ENCODE results near the gene DGKK. TPM values are rescaled to one million over a fixed set of nuclear protein-coding genes. Genes with fewer than 3 reads are reported as not detected.

The DGKK gene
- total and polyA plus RNA-seq, 2 of the 13 experiments (the other 11 are each of a cell fraction or from before 2014, with no cell fraction given) = 11.0 to 24.0 TPM

GRCh38 chrX:50432829-50433289, 37.8 kb downstream of the DGKK start (continued):
- TF ChIP-seq KAT8 (CRISPR knock-in tag; IDR thresholded peaks at IDR 0.05) (0 out of 2 replicates have a peak, but pooled peaks have one; percentile 38), RARA (CRISPR knock-in tag; IDR thresholded peaks at IDR 0.05) (peak; percentile 32; the same call in 1 of the 2 replicates), ZNF564 (CRISPR knock-in tag; IDR thresholded peaks at IDR 0.05) (no peak), ISL2 (CRISPR knock-in tag; IDR thresholded peaks at IDR 0.05) (peak; percentile 82), KLF15 (CRISPR knock-in tag; IDR thresholded peaks at IDR 0.05; ENCODE audit: borderline replicate concordance) (no peak), FOSL1 (CRISPR knock-in tag; IDR thresholded peaks at IDR 0.05; ENCODE audit: borderline replicate concordance) (no peak), ZNF281 (CRISPR knock-in tag; IDR thresholded peaks at IDR 0.05; ENCODE audit: borderline replicate concordance) (0 out of 2 replicates have a peak, but pooled peaks have one; percentile 8), NR2F1 (CRISPR knock-in tag; IDR thresholded peaks at IDR 0.05) (peak in 1 of 2 experiments; percentile 65; a peak in 1 of 4 replicates), HNF4G (IDR thresholded peaks at IDR 0.05; ENCODE audit: borderline replicate concordance, low read depth, low read length) (peak; percentile 61), HNF4G (CRISPR knock-in tag; IDR thresholded peaks at IDR 0.05; ENCODE audit: borderline replicate concordance, low read depth) (no peak), ZFX (CRISPR knock-in tag; IDR thresholded peaks at IDR 0.05; ENCODE audit: low read depth) (peak; percentile 60; the same call in 1 of the 2 replicates), SOX13 (IDR thresholded peaks at IDR 0.05) (no peak), SOX13 (CRISPR knock-in tag; conservative IDR thresholded peaks at IDR 0.05 in 1 of 2, IDR thresholded peaks at IDR 0.05 in 1 of 2) (peak in 1 of 2 experiments; percentile 40; a peak in 1 of 4 replicates), MED1 (CRISPR knock-in tag; IDR thresholded peaks at IDR 0.05) (0 out of 2 replicates have a peak, but pooled peaks have one; percentile 34), ZNF784 (CRISPR knock-in tag; IDR thresholded peaks at IDR 0.05; ENCODE audit: borderline replicate concordance) (no peak), CTCF (CRISPR knock-in tag; IDR thresholded peaks at IDR 0.05) (peak; percentile 32; the same call in 1 of the 2 replicates), HNF1A (IDR thresholded peaks at IDR 0.05; ENCODE audit: low read depth) (no peak), HNF1A (CRISPR knock-in tag; IDR thresholded peaks at IDR 0.05; ENCODE audit: borderline replicate concordance) (peak; percentile 64; the same call in 1 of the 2 replicates), TBX2 (CRISPR knock-in tag; IDR thresholded peaks at IDR 0.05; ENCODE audit: borderline replicate concordance) (peak; percentile 14; the same call in 1 of the 2 replicates)
